Activated T-cell treated with anti-CD3 and anti-CD28 coated beads, Interleukin-2, amount 50 U/mL, for 48 hours (primary cell): ENCODE measurements around the gene LRRC1.

Experiments used
- DNase-seq, 2 experiments: peaks; one replicate each; pipeline ENCODE4 v3.0.0-alpha.2; 2020

Gene LRRC1

GRCh38 chr6:53929041-53929820, 134.4 kb downstream of the LRRC1 start:
- no peak for DNase-seq

- no peak for DNase-seq
Observed at GRCh38 chr6:53929821-53930120, 135.0 kb downstream of the LRRC1 start.

GRCh38 chr6:53930330-53930729, 135.5 kb downstream of the LRRC1 start:
- no peak for DNase-seq

GRCh38 chr6:53931086-53931485, 136.3 kb downstream of the LRRC1 start:
- no peak for DNase-seq

GRCh38 chr6:53932516-53932915, 137.7 kb downstream of the LRRC1 start:
- DNase-seq, result no peak

- DNase-seq, result no peak
Observed at GRCh38 chr6:53934023-53934422, 139.2 kb downstream of the LRRC1 start.

GRCh38 chr6:53937461-53937860, 142.7 kb downstream of the LRRC1 start:
- DNase-seq, result no peak

- DNase-seq, result no peak
Observed at GRCh38 chr6:53938810-53939209, 144.0 kb downstream of the LRRC1 start.

GRCh38 chr6:53939830-53940229, 145.0 kb downstream of the LRRC1 start:
- DNase-seq, result no peak

GRCh38 chr6:53943395-53943794, 148.6 kb downstream of the LRRC1 start:
- DNase-seq, result no peak

GRCh38 chr6:53944091-53944490, 149.3 kb downstream of the LRRC1 start:
- no peak for DNase-seq

GRCh38 chr6:53944543-53944942, 149.7 kb downstream of the LRRC1 start:
- no peak for DNase-seq

- no peak for DNase-seq
Observed at GRCh38 chr6:53945765-53946407, 151.1 kb downstream of the LRRC1 start.

- DNase-seq, result no peak
Observed at GRCh38 chr6:53947780-53948179, 153.0 kb downstream of the LRRC1 start.

- DNase-seq, result no peak
Observed at GRCh38 chr6:53951383-53951782, 156.6 kb downstream of the LRRC1 start.

- peak; percentile 33 to 43 for DNase-seq
Observed at GRCh38 chr6:53956068-53956711, 161.4 kb downstream of the LRRC1 start.

GRCh38 chr6:53956804-53957203, 162.0 kb downstream of the LRRC1 start:
- DNase-seq, result no peak

GRCh38 chr6:53959717-53960116, 164.9 kb downstream of the LRRC1 start:
- no peak for DNase-seq

- no peak for DNase-seq
Observed at GRCh38 chr6:53960311-53960710, 165.5 kb downstream of the LRRC1 start.

- DNase-seq, result no peak
Observed at GRCh38 chr6:53961679-53962370, 167.0 kb downstream of the LRRC1 start.

GRCh38 chr6:53962646-53963045, 167.8 kb downstream of the LRRC1 start:
- no peak for DNase-seq

GRCh38 chr6:53967415-53967814, 172.6 kb downstream of the LRRC1 start:
- DNase-seq, result no peak
